ENCODE data around the gene SHISA4. TPM values are rescaled to one million over a fixed set of nuclear protein-coding genes. Genes with fewer than 3 reads are reported as not detected.
"Not testable (repeated sequence)": the region's sequence is repeated elsewhere in the genome, so short reads cannot be mapped to it uniquely, and the experiment has no call there.

The SHISA4 gene
- total RNA-seq, 4 donors from 2014 or later = 2.2 to 6.7 (median 4.6) TPM

- 37 to 55% methylated on average over 2 to 4 of the region's 4 CpGs for WGBS, 2 donors (ENCODE audit: low coverage in 1 of 2)
- H3K9me3 ChIP-seq = no peaks in the 10 kb centered on the region
- intact Hi-C loops (cut with DNase I; ENCODE audit: low total_unique reads) (no loop called here), in situ Hi-C loops (cut with MboI; ENCODE audit: low pct_ligation_motif_present in 1 of 4, low pct_unique_long_range_greater_than_20kb in 1 of 4, low sequenced_read_pairs in 3 of 4) (loop anchor here in 3 of 4 donors (10.0 to 25.0 kb wide), 3 partner anchors 76 to 238 kb away; partner anchors contain the start of genes ARL8A (in 2 of the 3) and GPR37L1 (in 1 of the 3))
- peak overlapping the region; percentile 64 to 86 (median 74) for H3K27ac ChIP-seq
- H3K27me3 ChIP-seq = no peaks in the 10 kb centered on the region
- no peak for TF ChIP-seq EP300 (IDR thresholded peaks at IDR 0.05; ENCODE audit: low read depth)
- TF ChIP-seq POLR2AphosphoS5 (IDR thresholded peaks at IDR 0.05) = no peak
- TF ChIP-seq POLR2A (IDR thresholded peaks at IDR 0.05) = no peak
- TF ChIP-seq CTCF (IDR thresholded peaks at IDR 0.05) = no peak
- DNase-seq = no peak
- no peak overlapping the region for H3K4me3 ChIP-seq
- peaks cover 4 to 51% (median 11%) of the 10 kb centered on the region in 4 donors for H3K4me1 ChIP-seq
- H3K36me3 ChIP-seq = no peaks in the 10 kb centered on the region
Observed at GRCh38 chr1:201898992-201899391, 10.3 kb downstream of the SHISA4 start.

- 69 to 86% methylated on average over 7 to 20 of the region's 20 CpGs for WGBS, 2 donors (ENCODE audit: low coverage in 1 of 2)
- H3K4me1 ChIP-seq = peaks cover 4 to 56% (median 17%) of the 10 kb centered on the region in 4 donors
- no peak for DNase-seq
- H3K36me3 ChIP-seq = no peaks in the 10 kb centered on the region
- no peaks in the 10 kb centered on the region for H3K27me3 ChIP-seq
- no peaks in the 10 kb centered on the region for H3K9me3 ChIP-seq
- no peak overlapping the region for H3K4me3 ChIP-seq
- peak overlapping the region; percentile 64 to 86 (median 74) for H3K27ac ChIP-seq
- TF ChIP-seq CTCF (IDR thresholded peaks at IDR 0.05) (no peak), EP300 (IDR thresholded peaks at IDR 0.05; ENCODE audit: low read depth) (no peak), POLR2A (IDR thresholded peaks at IDR 0.05) (no peak), POLR2AphosphoS5 (IDR thresholded peaks at IDR 0.05) (no peak)
- in situ Hi-C loops (cut with MboI; ENCODE audit: low pct_ligation_motif_present in 1 of 4, low pct_unique_long_range_greater_than_20kb in 1 of 4, low sequenced_read_pairs in 3 of 4) (loop anchor here in 3 of 4 donors (10.0 to 25.0 kb wide), 3 partner anchors 75 to 237 kb away; partner anchors contain the start of genes ARL8A (in 2 of the 3) and GPR37L1 (in 1 of the 3)), intact Hi-C loops (cut with DNase I; ENCODE audit: low total_unique reads) (no loop called here)
Observed at GRCh38 chr1:201899683-201900429, 11.2 kb downstream of the SHISA4 start.

- intact Hi-C loops (cut with DNase I; ENCODE audit: low total_unique reads) (no loop called here), in situ Hi-C loops (cut with MboI; ENCODE audit: low pct_ligation_motif_present in 1 of 4, low pct_unique_long_range_greater_than_20kb in 1 of 4, low sequenced_read_pairs in 3 of 4) (no loop called here)
- Histone ChIP-seq H3K4me3 (no peak overlapping the region), H3K9me3 (no peaks in the 10 kb centered on the region), H3K27me3 (no peaks in the 10 kb centered on the region), H3K27ac (peak overlapping the region; percentile 64 to 86 (median 74)), H3K4me1 (peaks cover 7 to 63% (median 23%) of the 10 kb centered on the region in 4 donors), H3K36me3 (no peaks in the 10 kb centered on the region)
- DNase-seq = no peak
- TF ChIP-seq POLR2AphosphoS5 (IDR thresholded peaks at IDR 0.05) (no peak), POLR2A (IDR thresholded peaks at IDR 0.05) (no peak), CTCF (IDR thresholded peaks at IDR 0.05) (no peak), EP300 (IDR thresholded peaks at IDR 0.05; ENCODE audit: low read depth) (no peak)
- WGBS, 2 donors (ENCODE audit: low coverage in 1 of 2) = 73 to 78% methylated on average over 5 of the region's 5 CpGs
Observed at GRCh38 chr1:201900476-201900875, 11.8 kb downstream of the SHISA4 start.

- H3K27me3 ChIP-seq; H3K36me3 ChIP-seq; in situ Hi-C loops (cut with MboI; ENCODE audit: low pct_ligation_motif_present in 1 of 4, low pct_unique_long_range_greater_than_20kb in 1 of 4, low sequenced_read_pairs in 3 of 4); DNase-seq; H3K4me3 ChIP-seq; H3K9me3 ChIP-seq; intact Hi-C loops (cut with DNase I; ENCODE audit: low total_unique reads): not testable (repeated sequence)
- 85 to 100% methylated on average over 1 to 6 of the region's 6 CpGs for WGBS, 2 donors (ENCODE audit: low coverage in 1 of 2)
- Histone ChIP-seq H3K27ac (peak overlapping the region; percentile 64 to 86 (median 74)), H3K4me1 (peaks cover 9 to 67% (median 28%) of the 10 kb centered on the region in 4 donors)
Observed at GRCh38 chr1:201901036-201901435, 12.3 kb downstream of the SHISA4 start.
